K562 (cell line): ENCODE measurements around the gene CNGB1. TPM values are rescaled to one million over a fixed set of nuclear protein-coding genes. Genes with fewer than 3 reads are reported as not detected.

Experiments used
- SRSF7 ChIP-seq: fragments of 200-400 bp; formaldehyde crosslinking; optimal IDR thresholded peaks from 2 replicates; pipeline ENCODE3; 2017; ENCODE audit warnings: mild to moderate bottlenecking, low read depth, low read length
- TSC22D4 ChIP-seq: fragments of 450-650 bp; IDR thresholded peaks from 2 replicates; pipeline ENCODE4 v1.6.1; 2016; ENCODE audit warnings: missing genetic modification characterization, missing biosample characterization, control low read depth
- polyA plus RNA-seq, 8 experiments: library from polyadenylated mRNA; depleted of rRNA in 4 of 8; stranded (reverse) in 5 of 8; unstranded in 3 of 8; fragments of >200 nt; fragmentation: Nextera tagmentation in 2 of 8; fragmentation: Illumina TruSeq in 1 of 8; extraction: Ambion mirVana in 2 of 8; extraction: Trizol in 1 of 8; gene quantifications; 2 replicates each; pipeline versions ENCODE4 v1.2.1 to v1.2.3, GENCODE V29; 2011 to 2014; ENCODE audit warnings: inconsistent platforms in 1 of 8, missing spikeins in 1 of 8
- total RNA-seq, 7 experiments: library from RNA; depleted of rRNA in 6 of 7; stranded (reverse); fragments of >200 nt in 6 of 7; fragmentation: Illumina TruSeq in 2 of 7; extraction: Trizol in 2 of 7; gene quantifications; 2 replicates each; pipeline versions ENCODE4 v1.2.1 to v1.2.3, GENCODE V29; 2011 to 2021; ENCODE audit warnings: low replicate concordance in 1 of 7
- TF ChIP-seq, protein P1 (sequence below), 3 experiments: fragments of 200-800 bp in 1 of 3; fragments of 250-450 bp in 1 of 3; fragments of 450-650 bp in 1 of 3; sonication (Bioruptor Pico) in 1 of 3; sonication (Bioruptor generic) in 1 of 3; formaldehyde crosslinking in 1 of 3; IDR thresholded peaks; 2 replicates each; pipeline versions ENCODE4 v1.6.1 to v1.8.0; 2016 to 2022; ENCODE audit warnings: mild to moderate bottlenecking in 2 of 3, missing genetic modification characterization in 2 of 3, missing compliant biosample characterization in 1 of 3, moderate library complexity in 1 of 3
- TF ChIP-seq, protein P2 (sequence below): sonication (generic); IDR thresholded peaks from 2 replicates; pipeline ENCODE4 v1.6.1; 2016

Gene CNGB1
- total and polyA plus RNA-seq, 9 of the 15 experiments (the other 6 are each of a cell fraction or from before 2014, with no cell fraction given) = not detected

DNA sequence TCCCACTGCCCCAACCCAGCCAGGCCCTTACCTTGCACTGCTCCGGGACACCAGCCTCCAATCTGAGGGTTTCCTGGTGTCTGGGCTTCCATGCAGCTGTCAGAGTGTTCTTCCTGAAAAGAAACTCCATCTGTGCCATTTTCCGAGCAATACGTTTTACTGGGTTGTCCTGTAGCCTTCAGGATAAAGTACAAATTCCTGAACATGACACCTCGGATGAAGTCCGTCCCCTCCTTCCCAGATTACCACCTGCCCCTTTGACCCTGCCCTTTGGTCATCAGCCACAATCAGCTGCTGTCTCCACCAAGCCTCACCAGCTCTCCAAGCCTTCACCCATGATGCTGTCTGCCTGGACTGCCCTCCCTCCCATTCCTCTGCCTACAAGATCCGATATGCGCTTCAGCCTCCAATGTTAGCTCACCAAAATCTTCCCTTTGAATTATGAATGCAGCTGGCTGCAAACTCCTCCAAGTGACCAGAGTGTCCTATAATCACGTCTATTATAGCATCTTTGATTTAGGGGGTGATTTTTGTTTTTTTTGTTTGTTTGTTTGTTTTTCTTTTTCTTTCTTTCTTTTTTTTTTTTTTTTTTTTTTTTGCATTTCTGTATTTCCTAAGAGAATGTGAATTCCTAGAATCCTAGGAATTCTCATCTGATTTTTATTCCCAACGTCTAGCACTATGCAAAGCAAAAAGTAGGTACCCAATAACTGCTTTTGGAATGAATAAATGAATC lies 108.1 kb downstream of the CNGB1 start (continued):
- TF ChIP-seq, protein P1, sequence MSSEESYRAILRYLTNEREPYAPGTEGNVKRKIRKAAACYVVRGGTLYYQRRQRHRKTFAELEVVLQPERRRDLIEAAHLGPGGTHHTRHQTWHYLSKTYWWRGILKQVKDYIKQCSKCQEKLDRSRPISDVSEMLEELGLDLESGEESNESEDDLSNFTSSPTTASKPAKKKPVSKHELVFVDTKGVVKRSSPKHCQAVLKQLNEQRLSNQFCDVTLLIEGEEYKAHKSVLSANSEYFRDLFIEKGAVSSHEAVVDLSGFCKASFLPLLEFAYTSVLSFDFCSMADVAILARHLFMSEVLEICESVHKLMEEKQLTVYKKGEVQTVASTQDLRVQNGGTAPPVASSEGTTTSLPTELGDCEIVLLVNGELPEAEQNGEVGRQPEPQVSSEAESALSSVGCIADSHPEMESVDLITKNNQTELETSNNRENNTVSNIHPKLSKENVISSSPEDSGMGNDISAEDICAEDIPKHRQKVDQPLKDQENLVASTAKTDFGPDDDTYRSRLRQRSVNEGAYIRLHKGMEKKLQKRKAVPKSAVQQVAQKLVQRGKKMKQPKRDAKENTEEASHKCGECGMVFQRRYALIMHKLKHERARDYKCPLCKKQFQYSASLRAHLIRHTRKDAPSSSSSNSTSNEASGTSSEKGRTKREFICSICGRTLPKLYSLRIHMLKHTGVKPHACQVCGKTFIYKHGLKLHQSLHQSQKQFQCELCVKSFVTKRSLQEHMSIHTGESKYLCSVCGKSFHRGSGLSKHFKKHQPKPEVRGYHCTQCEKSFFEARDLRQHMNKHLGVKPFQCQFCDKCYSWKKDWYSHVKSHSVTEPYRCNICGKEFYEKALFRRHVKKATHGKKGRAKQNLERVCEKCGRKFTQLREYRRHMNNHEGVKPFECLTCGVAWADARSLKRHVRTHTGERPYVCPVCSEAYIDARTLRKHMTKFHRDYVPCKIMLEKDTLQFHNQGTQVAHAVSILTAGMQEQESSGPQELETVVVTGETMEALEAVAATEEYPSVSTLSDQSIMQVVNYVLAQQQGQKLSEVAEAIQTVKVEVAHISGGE (CRISPR knock-in tag; IDR thresholded peaks at IDR 0.05) = no peak
- no peak for TF ChIP-seq SRSF7
- TF ChIP-seq TSC22D4 = no peak
- TF ChIP-seq, protein P2, sequence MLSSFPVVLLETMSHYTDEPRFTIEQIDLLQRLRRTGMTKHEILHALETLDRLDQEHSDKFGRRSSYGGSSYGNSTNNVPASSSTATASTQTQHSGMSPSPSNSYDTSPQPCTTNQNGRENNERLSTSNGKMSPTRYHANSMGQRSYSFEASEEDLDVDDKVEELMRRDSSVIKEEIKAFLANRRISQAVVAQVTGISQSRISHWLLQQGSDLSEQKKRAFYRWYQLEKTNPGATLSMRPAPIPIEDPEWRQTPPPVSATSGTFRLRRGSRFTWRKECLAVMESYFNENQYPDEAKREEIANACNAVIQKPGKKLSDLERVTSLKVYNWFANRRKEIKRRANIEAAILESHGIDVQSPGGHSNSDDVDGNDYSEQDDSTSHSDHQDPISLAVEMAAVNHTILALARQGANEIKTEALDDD = no peak
- TF ChIP-seq, all 486 proteins: peak for 0
